ENCODE results near the gene NBEAL1. TPM values are rescaled to one million over a fixed set of nuclear protein-coding genes. Genes with fewer than 3 reads are reported as not detected.
"Not testable (repeated sequence)": the region's sequence is repeated elsewhere in the genome, so short reads cannot be mapped to it uniquely, and the experiment has no call there.

The NBEAL1 gene
- total RNA-seq, 1 donor from 2014 or later, result 30.5 TPM

DNA sequence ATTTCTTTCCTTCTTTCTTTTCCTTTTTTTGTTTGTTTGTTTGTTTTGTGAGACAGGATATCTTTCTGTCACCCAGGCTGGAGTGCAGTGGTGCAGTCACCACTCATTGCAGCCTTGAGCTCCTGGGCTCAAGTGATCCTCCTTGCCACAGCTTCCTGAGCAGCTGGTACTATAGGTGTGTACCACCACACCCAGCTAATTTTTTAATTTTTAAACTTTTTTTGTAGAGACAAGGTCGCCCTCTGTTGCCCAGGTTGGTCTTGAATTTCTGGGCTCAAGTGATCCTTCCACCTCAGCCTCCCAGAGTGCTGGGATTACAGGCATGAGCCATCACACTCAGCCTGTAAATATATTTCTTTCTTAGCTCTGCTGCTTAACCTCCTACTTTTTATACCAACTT, 140.7 kb downstream of the NBEAL1 start:
- Mint-ChIP-seq H3K4me1 (ENCODE audit: low read depth) (no peaks in the 10 kb centered on the region), H3K9me3 (ENCODE audit: low read depth) (no peaks in the 10 kb centered on the region), H3K4me3 (ENCODE audit: low read depth) (no peak overlapping the region), H3K36me3 (ENCODE audit: insufficient read depth) (peaks cover 13% of the 10 kb centered on the region), H3K27ac (no peak overlapping the region), H3K27me3 (no peaks in the 10 kb centered on the region)
- TF ChIP-seq, protein P1, sequence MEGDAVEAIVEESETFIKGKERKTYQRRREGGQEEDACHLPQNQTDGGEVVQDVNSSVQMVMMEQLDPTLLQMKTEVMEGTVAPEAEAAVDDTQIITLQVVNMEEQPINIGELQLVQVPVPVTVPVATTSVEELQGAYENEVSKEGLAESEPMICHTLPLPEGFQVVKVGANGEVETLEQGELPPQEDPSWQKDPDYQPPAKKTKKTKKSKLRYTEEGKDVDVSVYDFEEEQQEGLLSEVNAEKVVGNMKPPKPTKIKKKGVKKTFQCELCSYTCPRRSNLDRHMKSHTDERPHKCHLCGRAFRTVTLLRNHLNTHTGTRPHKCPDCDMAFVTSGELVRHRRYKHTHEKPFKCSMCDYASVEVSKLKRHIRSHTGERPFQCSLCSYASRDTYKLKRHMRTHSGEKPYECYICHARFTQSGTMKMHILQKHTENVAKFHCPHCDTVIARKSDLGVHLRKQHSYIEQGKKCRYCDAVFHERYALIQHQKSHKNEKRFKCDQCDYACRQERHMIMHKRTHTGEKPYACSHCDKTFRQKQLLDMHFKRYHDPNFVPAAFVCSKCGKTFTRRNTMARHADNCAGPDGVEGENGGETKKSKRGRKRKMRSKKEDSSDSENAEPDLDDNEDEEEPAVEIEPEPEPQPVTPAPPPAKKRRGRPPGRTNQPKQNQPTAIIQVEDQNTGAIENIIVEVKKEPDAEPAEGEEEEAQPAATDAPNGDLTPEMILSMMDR (IDR thresholded peaks at IDR 0.05; ENCODE audit: unreplicated experiment), result peak; percentile 12
- no peak for DNase-seq (ENCODE audit: low spot score, unreplicated experiment)

DNA sequence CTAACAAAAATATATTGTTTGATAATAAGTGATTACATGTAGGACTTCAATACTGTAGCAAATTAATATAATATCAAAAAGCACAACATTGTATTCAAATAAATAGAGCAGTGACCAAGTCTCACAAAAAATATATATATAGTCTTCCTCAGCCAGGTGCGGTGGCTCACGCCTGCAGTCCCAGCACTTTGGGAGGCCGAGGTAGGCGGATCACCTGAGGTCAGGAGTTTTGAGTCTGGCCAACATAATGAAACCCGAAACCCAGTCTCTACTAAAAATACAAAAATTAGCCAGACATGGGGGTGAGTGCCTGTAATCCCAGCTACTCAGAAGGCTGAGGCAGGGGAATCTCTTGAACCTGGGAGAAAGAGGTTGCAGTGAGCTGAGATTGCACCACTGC, 148.0 kb downstream of the NBEAL1 start:
- H3K4me1 Mint-ChIP-seq (ENCODE audit: low read depth); H3K27ac Mint-ChIP-seq; H3K27me3 Mint-ChIP-seq; H3K9me3 Mint-ChIP-seq (ENCODE audit: low read depth); H3K4me3 Mint-ChIP-seq (ENCODE audit: low read depth); DNase-seq (ENCODE audit: low spot score, unreplicated experiment): not testable (repeated sequence)
- H3K36me3 Mint-ChIP-seq (ENCODE audit: insufficient read depth), result peaks cover 15% of the 10 kb centered on the region

DNA sequence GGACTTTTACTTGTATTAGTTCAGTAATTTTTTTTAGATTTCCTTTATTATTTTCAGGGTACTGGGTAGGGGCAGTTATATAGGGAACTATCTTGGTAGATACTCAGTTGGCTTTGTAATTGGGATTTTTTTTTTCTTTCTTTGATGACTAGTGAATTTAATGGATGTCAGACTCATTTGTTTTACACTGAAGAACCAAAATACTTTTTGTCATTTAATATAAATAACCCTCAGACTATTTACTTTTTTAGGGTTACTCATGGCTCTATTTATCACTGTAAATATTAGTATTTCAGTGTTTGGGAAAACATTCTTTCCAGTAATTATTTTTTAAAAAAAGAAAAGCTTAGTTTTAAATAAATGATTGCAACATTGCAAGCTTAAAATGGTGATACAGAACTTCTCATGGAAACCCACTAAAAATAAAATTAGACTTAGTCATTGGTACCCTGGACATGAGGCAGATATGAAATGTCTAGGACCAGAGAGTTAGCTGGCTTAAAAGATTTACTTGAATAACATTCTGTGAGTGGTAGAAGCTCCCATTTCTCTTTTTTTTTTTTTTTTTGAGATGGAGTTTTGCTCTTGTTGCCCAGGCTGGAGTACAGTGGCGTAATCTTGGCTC, 149.7 kb downstream of the NBEAL1 start:
- no peak overlapping the region for H3K4me3 Mint-ChIP-seq (ENCODE audit: low read depth)
- H3K4me1 Mint-ChIP-seq (ENCODE audit: low read depth), result no peaks in the 10 kb centered on the region
- DNase-seq (ENCODE audit: low spot score, unreplicated experiment), result no peak
- H3K36me3 Mint-ChIP-seq (ENCODE audit: insufficient read depth), result peaks cover 14% of the 10 kb centered on the region
- TF ChIP-seq, protein P1 (IDR thresholded peaks at IDR 0.05; ENCODE audit: unreplicated experiment), result no peak
- H3K27ac Mint-ChIP-seq, result no peak overlapping the region
- H3K27me3 Mint-ChIP-seq, result no peaks in the 10 kb centered on the region
- H3K9me3 Mint-ChIP-seq (ENCODE audit: low read depth), result peaks cover 3% of the 10 kb centered on the region

DNA sequence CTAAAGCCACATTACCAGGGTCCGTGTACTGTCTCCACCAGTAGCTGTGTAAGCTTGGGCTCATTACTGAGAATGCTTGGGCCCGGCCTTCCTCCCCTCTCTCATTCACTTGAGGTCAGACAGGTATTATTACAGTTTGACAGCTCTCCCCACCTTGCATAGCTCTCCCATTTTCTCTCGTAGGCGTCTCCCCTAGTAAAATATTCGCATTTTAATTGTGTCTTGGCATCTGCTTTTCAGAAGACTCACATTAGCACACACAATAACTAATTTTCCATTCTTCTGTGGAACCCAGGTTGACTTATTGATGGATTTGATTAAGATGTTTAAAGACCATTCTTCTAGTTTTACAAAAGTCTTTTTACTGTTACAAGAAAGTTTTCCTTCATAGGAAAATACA, 153.1 kb downstream of the NBEAL1 start:
- no peak for DNase-seq (ENCODE audit: low spot score, unreplicated experiment)
- no peaks in the 10 kb centered on the region for H3K4me1 Mint-ChIP-seq (ENCODE audit: low read depth)
- H3K27ac Mint-ChIP-seq, result peak overlapping the region; percentile 53
- no peaks in the 10 kb centered on the region for H3K27me3 Mint-ChIP-seq
- H3K4me3 Mint-ChIP-seq (ENCODE audit: low read depth), result no peak overlapping the region
- TF ChIP-seq, protein P1 (IDR thresholded peaks at IDR 0.05; ENCODE audit: unreplicated experiment), result no peak
- H3K9me3 Mint-ChIP-seq (ENCODE audit: low read depth), result peaks cover 3% of the 10 kb centered on the region
- peaks cover 14% of the 10 kb centered on the region for H3K36me3 Mint-ChIP-seq (ENCODE audit: insufficient read depth)

DNA sequence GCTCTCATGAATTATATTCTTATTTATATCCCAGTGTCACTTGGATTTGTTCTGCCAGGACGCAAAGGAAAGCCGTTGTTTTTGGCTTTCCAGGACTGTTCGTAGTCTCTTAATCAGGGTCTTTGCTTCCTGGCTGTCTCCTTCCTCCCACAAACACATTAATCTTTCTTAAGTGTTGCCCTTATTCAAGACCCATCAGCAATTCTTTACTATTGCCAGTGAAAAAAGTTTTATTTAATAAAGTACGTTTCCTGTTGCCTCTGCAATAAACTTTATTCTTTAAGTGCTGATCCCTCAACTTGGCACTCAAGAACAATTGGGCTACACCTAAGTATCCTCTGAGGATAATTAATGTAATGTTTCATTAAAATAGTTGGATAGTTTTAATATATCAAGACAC, 155.8 kb downstream of the NBEAL1 start:
- Mint-ChIP-seq H3K4me3 (ENCODE audit: low read depth) (no peak overlapping the region), H3K27me3 (no peaks in the 10 kb centered on the region), H3K9me3 (ENCODE audit: low read depth) (no peaks in the 10 kb centered on the region), H3K36me3 (ENCODE audit: insufficient read depth) (peaks cover 14% of the 10 kb centered on the region), H3K27ac (no peak overlapping the region), H3K4me1 (ENCODE audit: low read depth) (no peaks in the 10 kb centered on the region)
- no peak for DNase-seq (ENCODE audit: low spot score, unreplicated experiment)
- TF ChIP-seq, protein P1 (IDR thresholded peaks at IDR 0.05; ENCODE audit: unreplicated experiment), result no peak

DNA sequence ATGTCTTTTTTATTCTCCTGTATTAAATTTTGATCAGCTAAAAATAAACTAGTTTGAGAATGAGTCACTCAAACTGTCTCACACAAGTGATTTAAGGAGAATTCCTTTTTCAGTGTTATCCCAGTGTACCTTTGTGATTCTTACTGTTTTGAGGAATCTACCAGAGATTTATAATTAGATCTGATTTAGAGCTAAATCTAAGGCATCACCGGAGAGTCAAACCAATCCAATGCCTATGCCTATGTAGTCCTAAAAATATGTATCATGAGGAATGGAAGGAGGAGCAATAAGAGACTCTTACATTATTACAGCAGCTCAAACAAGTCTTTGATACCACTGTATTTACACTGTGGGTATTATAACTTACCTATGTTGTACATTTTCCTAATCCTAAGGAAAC, 160.7 kb downstream of the NBEAL1 start:
- DNase-seq (ENCODE audit: low spot score, unreplicated experiment), result no peak
- Mint-ChIP-seq H3K27ac (peak overlapping the region; percentile 9), H3K36me3 (ENCODE audit: insufficient read depth) (peaks cover 12% of the 10 kb centered on the region), H3K27me3 (no peaks in the 10 kb centered on the region), H3K4me3 (ENCODE audit: low read depth) (no peak overlapping the region), H3K9me3 (ENCODE audit: low read depth) (no peaks in the 10 kb centered on the region), H3K4me1 (ENCODE audit: low read depth) (peaks cover 2% of the 10 kb centered on the region)
- TF ChIP-seq, protein P1 (IDR thresholded peaks at IDR 0.05; ENCODE audit: unreplicated experiment), result no peak
